IMR-90 (cell line): ENCODE results near the gene KCTD13. TPM values are rescaled to one million over a fixed set of nuclear protein-coding genes. Genes with fewer than 3 reads are reported as not detected.

Experiments
- ATAC-seq: fragments of 200-7000 bp; cut with Tn5 transposase; 2 replicates; pipeline ENCODE4 v1.9.1; 2020; ENCODE audit warnings: low read depth, mild to moderate bottlenecking, moderate library complexity
- BruUV-seq: library from RNA; stranded (reverse); fragments of 400-500 nt; replicated peaks from 2 replicates; lab custom pipeline; 2021; lab: Mats Ljungman, UMichigan
- CTCF ChIA-PET: fragments of 300-600 bp; formaldehyde crosslinking; extraction: SDS; loops from one replicate; lab custom pipeline; 2021; ENCODE audit warnings: antibody characterized with exemption; lab: Yijun Ruan, JAX
- POLR2A ChIA-PET: fragments of 300-600 bp; sonication (Branson Sonifier 250); formaldehyde crosslinking; loops from one replicate; lab custom pipeline; 2022; ENCODE audit warnings: antibody characterized with exemption; ENCODE audit not compliant: unreplicated experiment; lab: Charles Lee
- DNase-seq: peaks from one replicate; pipeline ENCODE4 v3.0.0; 2013
- H2AFZ ChIP-seq: replicated peaks from 2 replicates; pipeline ENCODE3; 2013; ENCODE audit warnings: low read length, mild to moderate bottlenecking; ENCODE audit not compliant: poor library complexity
- H2AK5ac ChIP-seq: 2 replicates; pipeline ENCODE4 v1.6.1; 2013; ENCODE audit warnings: low read depth, low read length, inconsistent platforms
- H2AK9ac ChIP-seq: replicated peaks from 2 replicates; pipeline ENCODE3; 2013; ENCODE audit warnings: mild to moderate bottlenecking, low read depth, low read length, moderate library complexity; ENCODE audit not compliant: poor library complexity
- H2BK120ac ChIP-seq: 2 replicates; pipeline ENCODE4 v1.6.1; 2013; ENCODE audit warnings: low read depth, low read length, inconsistent platforms
- H2BK15ac ChIP-seq: 3 replicates; pipeline ENCODE4 v1.6.1; 2013; ENCODE audit warnings: low read depth, low read length, inconsistent platforms
- H2BK20ac ChIP-seq: 2 replicates; pipeline ENCODE4 v1.6.1; 2013; ENCODE audit warnings: low read depth, mild to moderate bottlenecking, inconsistent platforms, low read length, moderate library complexity
- H2BK5ac ChIP-seq: 2 replicates; pipeline ENCODE4 v1.6.1; 2013; ENCODE audit warnings: mild to moderate bottlenecking, low read depth, low read length, inconsistent platforms; ENCODE audit not compliant: poor library complexity, severe bottlenecking
- H3K14ac ChIP-seq: replicated peaks from 2 replicates; pipeline ENCODE4 v1.6.1; 2013; ENCODE audit warnings: low read depth, low read length, inconsistent platforms
- H3K18ac ChIP-seq: 2 replicates; pipeline ENCODE4 v1.6.1; 2013; ENCODE audit warnings: low read depth, low read length, control low read depth
- H3K23ac ChIP-seq: 2 replicates; pipeline ENCODE4 v1.6.1; 2013; ENCODE audit warnings: low read depth, low read length, inconsistent platforms
- H3K27ac ChIP-seq: 2 replicates; pipeline ENCODE4 v1.5.1; 2013; ENCODE audit warnings: mild to moderate bottlenecking, control low read depth, low read length; ENCODE audit not compliant: insufficient read depth
- H3K27me3 ChIP-seq: 2 replicates; pipeline ENCODE4 v1.6.1; 2013; ENCODE audit warnings: low read length; ENCODE audit not compliant: control insufficient read depth, insufficient read depth
- H3K36me3 ChIP-seq: 2 replicates; pipeline ENCODE4 v1.6.1; 2013; ENCODE audit warnings: low read length, mixed read lengths; ENCODE audit not compliant: control insufficient read depth, insufficient read depth
- H3K4ac ChIP-seq: 2 replicates; pipeline ENCODE4 v1.6.1; 2013; ENCODE audit warnings: low read depth, low read length, inconsistent platforms
- H3K4me1 ChIP-seq: 2 replicates; pipeline ENCODE4 v1.6.1; 2013; ENCODE audit warnings: low read length, mixed read lengths; ENCODE audit not compliant: control insufficient read depth, insufficient read depth
- H3K4me2 ChIP-seq: 2 replicates; pipeline ENCODE4 v1.6.1; 2013; ENCODE audit warnings: low read depth, mild to moderate bottlenecking, control low read depth, low read length, moderate library complexity
- H3K4me3 ChIP-seq: 2 replicates; pipeline ENCODE4 v1.5.1; 2013; ENCODE audit warnings: low read depth, mild to moderate bottlenecking, control low read depth, low read length, moderate library complexity; ENCODE audit not compliant: insufficient read depth
- H3K56ac ChIP-seq: 2 replicates; pipeline ENCODE4 v1.6.1; 2013; ENCODE audit warnings: low read length, inconsistent platforms; ENCODE audit not compliant: insufficient read depth; ENCODE audit errors: extremely low read depth
- H3K79me1 ChIP-seq, 2 experiments: 2 replicates each; pipeline ENCODE4 v1.6.1; 2013; ENCODE audit warnings: low read length in 2 of 2, inconsistent platforms in 1 of 2, low read depth in 1 of 2
- H3K9ac ChIP-seq: 2 replicates; pipeline ENCODE4 v1.6.1; 2013; ENCODE audit warnings: low read depth, low read length, control low read depth
- H3K9me1 ChIP-seq: 2 replicates; pipeline ENCODE4 v1.6.1; 2013; ENCODE audit warnings: low read length, inconsistent platforms; ENCODE audit not compliant: insufficient read depth
- H3K9me3 ChIP-seq: 2 replicates; pipeline ENCODE4 v1.6.1; 2013; ENCODE audit warnings: low read length; ENCODE audit not compliant: control insufficient read depth, insufficient read depth
- H4K20me1 ChIP-seq: 2 replicates; pipeline ENCODE4 v1.6.1; 2013; ENCODE audit warnings: low read length, inconsistent platforms; ENCODE audit not compliant: insufficient read depth
- H4K5ac ChIP-seq: 2 replicates; pipeline ENCODE4 v1.6.1; 2013; ENCODE audit warnings: mild to moderate bottlenecking, low read depth, low read length, control low read depth
- H4K8ac ChIP-seq, 2 experiments: 2 replicates each; pipeline ENCODE4 v1.6.1; 2013; ENCODE audit warnings: low read depth in 2 of 2, low read length in 2 of 2, control low read depth in 1 of 2, inconsistent platforms in 1 of 2
- H4K91ac ChIP-seq: 2 replicates; pipeline ENCODE4 v1.6.1; 2013; ENCODE audit warnings: low read depth, low read length, inconsistent platforms; ENCODE audit not compliant: insufficient read depth
- BHLHE40 ChIP-seq: fragments of 150-350 bp; IDR thresholded peaks from 2 replicates; pipeline ENCODE4 v1.6.1; 2016; ENCODE audit warnings: mild to moderate bottlenecking, low read depth, low read length
- CEBPB ChIP-seq: IDR thresholded peaks from 2 replicates; pipeline ENCODE4 v1.6.1; 2012; ENCODE audit warnings: low read depth, low read length, improper control_type of control experiment
- CHD1 ChIP-seq: IDR thresholded peaks from 2 replicates; pipeline ENCODE4 v1.6.1; 2012; ENCODE audit warnings: low read depth, low read length, improper control_type of control experiment
- FOS ChIP-seq: fragments of 150-350 bp; IDR thresholded peaks from 2 replicates; pipeline ENCODE4 v1.6.1; 2016; ENCODE audit warnings: low read depth, low read length
- MAFK ChIP-seq: IDR thresholded peaks from 2 replicates; pipeline ENCODE4 v1.6.1; 2012; ENCODE audit warnings: low read depth, low read length, improper control_type of control experiment
- MAZ ChIP-seq: IDR thresholded peaks from 2 replicates; pipeline ENCODE4 v1.6.1; 2012; ENCODE audit warnings: low read depth, mild to moderate bottlenecking, low read length, improper control_type of control experiment, moderate library complexity, borderline replicate concordance
- MXI1 ChIP-seq: IDR thresholded peaks from 2 replicates; pipeline ENCODE4 v1.6.1; 2012; ENCODE audit warnings: low read depth, mild to moderate bottlenecking, low read length, moderate library complexity, borderline replicate concordance
- NFE2L2 ChIP-seq: fragments of 150-350 bp; IDR thresholded peaks from 2 replicates; pipeline ENCODE4 v1.6.1; 2016; ENCODE audit warnings: low read depth, mild to moderate bottlenecking, low read length
- POLR2A ChIP-seq: IDR thresholded peaks from 2 replicates; pipeline ENCODE4 v1.6.1; 2012; ENCODE audit warnings: mild to moderate bottlenecking, low read depth, low read length
- RAD21 ChIP-seq: IDR thresholded peaks from 2 replicates; pipeline ENCODE4 v1.6.1; 2012; ENCODE audit warnings: low read length, improper control_type of control experiment
- RCOR1 ChIP-seq: IDR thresholded peaks from 2 replicates; pipeline ENCODE4 v1.6.1; 2012; ENCODE audit warnings: mild to moderate bottlenecking, low read length, improper control_type of control experiment; ENCODE audit not compliant: insufficient replicate concordance
- RFX5 ChIP-seq: IDR thresholded peaks from 2 replicates; pipeline ENCODE4 v1.8.0; 2012; ENCODE audit warnings: low read depth, mild to moderate bottlenecking, low read length, moderate library complexity
- SMC3 ChIP-seq: fragments of 150-350 bp; IDR thresholded peaks from 2 replicates; pipeline ENCODE4 v1.6.1; 2016; ENCODE audit warnings: low read depth, mild to moderate bottlenecking, antibody characterized with exemption, low read length, moderate library complexity
- WGBS, 2 experiments: methylation state at CpG; one replicate each; pipeline versions ENCODE4 v1.1.5 to v1.1.7; 2013; ENCODE audit warnings: missing lambda C conversion rate in 2 of 2; ENCODE audit not compliant: insufficient read length in 1 of 2; ENCODE audit errors: extremely low coverage in 2 of 2; 5-methylcytosine and 5-hydroxymethylcytosine counted together
- dilution Hi-C: fragments of 300-500 bp; cut with HindIII; formaldehyde crosslinking; loops from one replicate; pipeline ENCODE4 v1.14.3; 2018; ENCODE audit warnings: low sequenced_read_pairs; ENCODE audit not compliant: unreplicated experiment
- in situ Hi-C: fragments of 300-500 bp; cut with MboI; formaldehyde crosslinking; loops from 3 replicates; pipeline ENCODE4 v1.14.3; 2019; ENCODE audit warnings: low sequenced_read_pairs, inconsistent platforms, mixed read lengths
- intact Hi-C: fragments of 100-400 bp; cut with micrococcal nuclease; formaldehyde crosslinking; loops from 2 replicates; pipeline ENCODE4 v1.10.0; 2022
- polyA plus RNA-seq, 3 experiments: library from polyadenylated mRNA; depleted of rRNA; stranded (reverse); fragments of >200 nt; gene quantifications; 2 replicates each; pipeline ENCODE4 v1.2.3, GENCODE V29; 2012; ENCODE audit warnings: low replicate concordance in 1 of 3
- total RNA-seq: library from RNA; depleted of rRNA; stranded (reverse); fragments of >200 nt; gene quantifications from 2 replicates; pipeline ENCODE4 v1.2.3, GENCODE V29; 2012
- TF ChIP-seq, protein P1 (sequence below): fragments of 150-350 bp; IDR thresholded peaks from 2 replicates; pipeline ENCODE4 v1.6.1; 2016; ENCODE audit warnings: low read depth, mild to moderate bottlenecking, low read length, moderate library complexity, borderline replicate concordance
- TF ChIP-seq, protein P2 (sequence below): conservative IDR thresholded peaks from 2 replicates; pipeline ENCODE4 v1.5.1; 2012; ENCODE audit warnings: mild to moderate bottlenecking, low read depth, low read length, improper control_type of control experiment
- TF ChIP-seq, protein P3 (sequence below): fragments of 150-350 bp; IDR thresholded peaks from 2 replicates; pipeline ENCODE4 v1.6.1; 2017; ENCODE audit warnings: mild to moderate bottlenecking, antibody characterized with exemption, low read length, low read depth

The KCTD13 gene
- total and polyA plus RNA-seq, 2 of the 4 experiments (the other 2 are of a cell fraction) = 4.1 to 20.7 TPM

DNA sequence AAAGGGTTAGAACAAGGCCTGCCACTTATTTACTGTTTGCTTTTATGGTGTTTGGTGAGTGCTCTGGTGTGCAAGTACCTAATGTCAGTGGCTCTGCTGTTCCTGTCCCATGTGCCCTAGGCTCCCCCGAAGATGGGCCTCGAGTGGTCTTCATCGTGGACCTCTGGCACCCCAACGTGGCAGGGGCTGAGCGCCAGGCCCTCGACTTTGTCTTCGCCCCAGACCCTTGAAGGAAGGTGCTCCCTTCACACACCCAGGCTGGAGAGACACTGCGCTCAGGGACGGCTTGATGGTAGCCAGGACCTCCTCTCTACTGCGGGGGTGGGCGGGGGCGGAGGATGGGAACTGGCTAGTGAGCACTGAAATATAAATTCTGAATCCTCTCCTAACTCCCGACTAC, 20.4 kb downstream of the KCTD13 start:
- H3K9me3 ChIP-seq = no peaks in the 10 kb centered on the region
- POLR2A ChIA-PET = no interaction called here
- intact Hi-C loops (no loop called here), dilution Hi-C loops (no loop called here), in situ Hi-C loops (no loop called here)
- no peak overlapping the region for H2BK15ac ChIP-seq
- no peak overlapping the region for H4K8ac ChIP-seq
- peaks cover 13 to 40% of the 10 kb centered on the region in 2 experiments for H3K79me1 ChIP-seq
- H4K20me1 ChIP-seq = peaks cover 7% of the 10 kb centered on the region
- CTCF ChIA-PET = no interaction called here
- no peak overlapping the region for H2BK20ac ChIP-seq
- no peak overlapping the region for H3K4me3 ChIP-seq
- H3K18ac ChIP-seq = no peak overlapping the region
- no peak overlapping the region for H4K91ac ChIP-seq
- peaks cover 16% of the 10 kb centered on the region for H3K36me3 ChIP-seq
- H3K9me1 ChIP-seq = peaks cover 21% of the 10 kb centered on the region
- peaks cover 9% of the 10 kb centered on the region for H3K4me1 ChIP-seq
- H3K23ac ChIP-seq = no peak overlapping the region
- H3K56ac ChIP-seq = no peak overlapping the region
- DNase-seq = no peak
- no peak overlapping the region for H3K14ac ChIP-seq
- ATAC-seq = no peak
- BruUV-seq = no TSS peak
- H3K27ac ChIP-seq = no peak overlapping the region
- no peak overlapping the region for H2BK120ac ChIP-seq
- no peak overlapping the region for H3K9ac ChIP-seq
- H2AFZ ChIP-seq = no peak overlapping the region
- H2BK5ac ChIP-seq = no peak overlapping the region
- no peak overlapping the region for H4K5ac ChIP-seq
- WGBS, 2 experiments = 100% methylated on average over 1 of the region's 13 CpGs; no CpG with 5 or more reads in 1 of the 2 experiments
- H3K4ac ChIP-seq = no peak overlapping the region
- H2AK9ac ChIP-seq = no peak overlapping the region
- no peak overlapping the region for H3K4me2 ChIP-seq
- H3K27me3 ChIP-seq = no peaks in the 10 kb centered on the region
- no peak for TF ChIP-seq RFX5
- TF ChIP-seq, protein P1, sequence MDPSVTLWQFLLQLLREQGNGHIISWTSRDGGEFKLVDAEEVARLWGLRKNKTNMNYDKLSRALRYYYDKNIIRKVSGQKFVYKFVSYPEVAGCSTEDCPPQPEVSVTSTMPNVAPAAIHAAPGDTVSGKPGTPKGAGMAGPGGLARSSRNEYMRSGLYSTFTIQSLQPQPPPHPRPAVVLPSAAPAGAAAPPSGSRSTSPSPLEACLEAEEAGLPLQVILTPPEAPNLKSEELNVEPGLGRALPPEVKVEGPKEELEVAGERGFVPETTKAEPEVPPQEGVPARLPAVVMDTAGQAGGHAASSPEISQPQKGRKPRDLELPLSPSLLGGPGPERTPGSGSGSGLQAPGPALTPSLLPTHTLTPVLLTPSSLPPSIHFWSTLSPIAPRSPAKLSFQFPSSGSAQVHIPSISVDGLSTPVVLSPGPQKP = no peak
- TF ChIP-seq CEBPB = no peak
- no peak for TF ChIP-seq MXI1
- TF ChIP-seq MAFK = no peak
- TF ChIP-seq, protein P2, sequence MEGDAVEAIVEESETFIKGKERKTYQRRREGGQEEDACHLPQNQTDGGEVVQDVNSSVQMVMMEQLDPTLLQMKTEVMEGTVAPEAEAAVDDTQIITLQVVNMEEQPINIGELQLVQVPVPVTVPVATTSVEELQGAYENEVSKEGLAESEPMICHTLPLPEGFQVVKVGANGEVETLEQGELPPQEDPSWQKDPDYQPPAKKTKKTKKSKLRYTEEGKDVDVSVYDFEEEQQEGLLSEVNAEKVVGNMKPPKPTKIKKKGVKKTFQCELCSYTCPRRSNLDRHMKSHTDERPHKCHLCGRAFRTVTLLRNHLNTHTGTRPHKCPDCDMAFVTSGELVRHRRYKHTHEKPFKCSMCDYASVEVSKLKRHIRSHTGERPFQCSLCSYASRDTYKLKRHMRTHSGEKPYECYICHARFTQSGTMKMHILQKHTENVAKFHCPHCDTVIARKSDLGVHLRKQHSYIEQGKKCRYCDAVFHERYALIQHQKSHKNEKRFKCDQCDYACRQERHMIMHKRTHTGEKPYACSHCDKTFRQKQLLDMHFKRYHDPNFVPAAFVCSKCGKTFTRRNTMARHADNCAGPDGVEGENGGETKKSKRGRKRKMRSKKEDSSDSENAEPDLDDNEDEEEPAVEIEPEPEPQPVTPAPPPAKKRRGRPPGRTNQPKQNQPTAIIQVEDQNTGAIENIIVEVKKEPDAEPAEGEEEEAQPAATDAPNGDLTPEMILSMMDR = no peak
- TF ChIP-seq, protein P3, sequence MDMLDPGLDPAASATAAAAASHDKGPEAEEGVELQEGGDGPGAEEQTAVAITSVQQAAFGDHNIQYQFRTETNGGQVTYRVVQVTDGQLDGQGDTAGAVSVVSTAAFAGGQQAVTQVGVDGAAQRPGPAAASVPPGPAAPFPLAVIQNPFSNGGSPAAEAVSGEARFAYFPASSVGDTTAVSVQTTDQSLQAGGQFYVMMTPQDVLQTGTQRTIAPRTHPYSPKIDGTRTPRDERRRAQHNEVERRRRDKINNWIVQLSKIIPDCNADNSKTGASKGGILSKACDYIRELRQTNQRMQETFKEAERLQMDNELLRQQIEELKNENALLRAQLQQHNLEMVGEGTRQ = no peak
- TF ChIP-seq FOS = no peak
- TF ChIP-seq NFE2L2 = no peak
- TF ChIP-seq MAZ = no peak
- TF ChIP-seq BHLHE40 = no peak
- no peak for TF ChIP-seq POLR2A
- no peak for TF ChIP-seq RCOR1
- TF ChIP-seq SMC3 = no peak
- no peak for TF ChIP-seq CHD1
- TF ChIP-seq RAD21 = no peak
- no peak overlapping the region for H2AK5ac ChIP-seq
